Type B pancreatic cell (in vitro differentiated cells): Measurements from ENCODE around the gene PKD2L2. TPM values are rescaled to one million over a fixed set of nuclear protein-coding genes. Genes with fewer than 3 reads are reported as not detected.
"Not testable (repeated sequence)": the region's sequence is repeated elsewhere in the genome, so short reads cannot be mapped to it uniquely, and the experiment has no call there.

Source experiments
- DNase-seq: peaks from one replicate; pipeline ENCODE4 v3.0.0; 2021; ENCODE audit warnings: mixed read lengths; ENCODE audit not compliant: unreplicated experiment; ENCODE audit errors: extremely low spot score
- H3K27ac Mint-ChIP-seq: 2 replicates; pipeline ENCODE4 v1.8.0; 2021; ENCODE audit warnings: mild to moderate bottlenecking, mixed read lengths
- H3K27me3 Mint-ChIP-seq: 2 replicates; pipeline ENCODE4 v1.8.0; 2021; ENCODE audit warnings: mixed read lengths
- H3K36me3 Mint-ChIP-seq: 2 replicates; pipeline ENCODE4 v1.8.0; 2021; ENCODE audit warnings: mixed read lengths
- H3K4me1 Mint-ChIP-seq: one replicate; pipeline ENCODE4 v1.8.0; 2021; ENCODE audit warnings: mixed read lengths; ENCODE audit not compliant: unreplicated experiment
- H3K4me3 Mint-ChIP-seq: 2 replicates; pipeline ENCODE4 v1.8.0; 2021; ENCODE audit warnings: mild to moderate bottlenecking, mixed read lengths
- H3K9me3 Mint-ChIP-seq: 2 replicates; pipeline ENCODE4 v1.8.0; 2021; ENCODE audit warnings: mixed read lengths
- CTCF ChIP-seq: fragments of 200-600 bp; sonication (generic); conservative IDR thresholded peaks from 2 replicates; pipeline ENCODE4 v1.5.0; 2021; ENCODE audit warnings: antibody characterized with exemption, mild to moderate bottlenecking
- total RNA-seq: library from RNA; stranded (reverse); gene quantifications from 2 replicates; pipeline ENCODE4 v1.2.1, GENCODE V29; 2021; ENCODE audit warnings: low replicate concordance

The PKD2L2 gene
- total RNA-seq, 1 donor from 2014 or later, result not detected

GRCh38 chr5:137856201-137856600 is 33.1 kb upstream of the PKD2L2 start:
- Mint-ChIP-seq H3K4me3 (no peak overlapping the region), H3K27ac (no peak overlapping the region), H3K4me1 (no peaks in the 10 kb centered on the region), H3K9me3 (no peaks in the 10 kb centered on the region), H3K36me3 (no peaks in the 10 kb centered on the region), H3K27me3 (no peaks in the 10 kb centered on the region)
- no peak for DNase-seq
- TF ChIP-seq CTCF, result no peak

GRCh38 chr5:137856916-137857862 is 32.1 kb upstream of the PKD2L2 start:
- Mint-ChIP-seq H3K27me3 (no peaks in the 10 kb centered on the region), H3K36me3 (no peaks in the 10 kb centered on the region), H3K27ac (no peak overlapping the region), H3K9me3 (no peaks in the 10 kb centered on the region), H3K4me1 (no peaks in the 10 kb centered on the region), H3K4me3 (no peak overlapping the region)
- no peak for TF ChIP-seq CTCF
- DNase-seq, result no peak

- Mint-ChIP-seq H3K27me3 (no peaks in the 10 kb centered on the region), H3K27ac (no peak overlapping the region), H3K9me3 (no peaks in the 10 kb centered on the region), H3K4me1 (no peaks in the 10 kb centered on the region), H3K4me3 (no peak overlapping the region), H3K36me3 (no peaks in the 10 kb centered on the region)
- no peak for DNase-seq
- no peak for TF ChIP-seq CTCF
Observed at GRCh38 chr5:137858223-137858916, 30.9 kb upstream of the PKD2L2 start.

GRCh38 chr5:137858954-137859353 is 30.3 kb upstream of the PKD2L2 start:
- H3K36me3 Mint-ChIP-seq, result no peaks in the 10 kb centered on the region
- H3K4me1 Mint-ChIP-seq, result no peaks in the 10 kb centered on the region
- no peak overlapping the region for H3K4me3 Mint-ChIP-seq
- no peak for TF ChIP-seq CTCF
- no peaks in the 10 kb centered on the region for H3K9me3 Mint-ChIP-seq
- DNase-seq, result no peak
- H3K27me3 Mint-ChIP-seq, result no peaks in the 10 kb centered on the region
- H3K27ac Mint-ChIP-seq, result no peak overlapping the region

GRCh38 chr5:137862251-137862650 is 27.0 kb upstream of the PKD2L2 start:
- Mint-ChIP-seq H3K9me3 (no peaks in the 10 kb centered on the region), H3K27me3 (peaks cover 6% of the 10 kb centered on the region)
- TF ChIP-seq CTCF, result no peak

GRCh38 chr5:137863653-137864052 is 25.6 kb upstream of the PKD2L2 start:
- not testable (repeated sequence) for DNase-seq, H3K27ac Mint-ChIP-seq, H3K36me3 Mint-ChIP-seq, H3K27me3 Mint-ChIP-seq, H3K4me1 Mint-ChIP-seq, H3K4me3 Mint-ChIP-seq, H3K9me3 Mint-ChIP-seq

More at GRCh38 chr5:137862251-137862650, 27.0 kb upstream of the PKD2L2 start:
- no peak for DNase-seq
- no peak overlapping the region for H3K4me3 Mint-ChIP-seq
- H3K36me3 Mint-ChIP-seq, result no peaks in the 10 kb centered on the region
- no peaks in the 10 kb centered on the region for H3K4me1 Mint-ChIP-seq
- H3K27ac Mint-ChIP-seq, result no peak overlapping the region
